Stimulated activated CD4-positive, alpha-beta T cell treated with anti-CD3 and anti-CD28 coated beads, Interleukin-4, amount 100 ng/mL, for 24 hours (primary cell): ENCODE results near the gene TSEN15.
"Not testable (repeated sequence)": the region's sequence is repeated elsewhere in the genome, so short reads cannot be mapped to it uniquely, and the experiment has no call there.

Experiments
- DNase-seq: peaks from one replicate; pipeline ENCODE4 v3.0.0-alpha.2; 2020

The TSEN15 gene

DNA sequence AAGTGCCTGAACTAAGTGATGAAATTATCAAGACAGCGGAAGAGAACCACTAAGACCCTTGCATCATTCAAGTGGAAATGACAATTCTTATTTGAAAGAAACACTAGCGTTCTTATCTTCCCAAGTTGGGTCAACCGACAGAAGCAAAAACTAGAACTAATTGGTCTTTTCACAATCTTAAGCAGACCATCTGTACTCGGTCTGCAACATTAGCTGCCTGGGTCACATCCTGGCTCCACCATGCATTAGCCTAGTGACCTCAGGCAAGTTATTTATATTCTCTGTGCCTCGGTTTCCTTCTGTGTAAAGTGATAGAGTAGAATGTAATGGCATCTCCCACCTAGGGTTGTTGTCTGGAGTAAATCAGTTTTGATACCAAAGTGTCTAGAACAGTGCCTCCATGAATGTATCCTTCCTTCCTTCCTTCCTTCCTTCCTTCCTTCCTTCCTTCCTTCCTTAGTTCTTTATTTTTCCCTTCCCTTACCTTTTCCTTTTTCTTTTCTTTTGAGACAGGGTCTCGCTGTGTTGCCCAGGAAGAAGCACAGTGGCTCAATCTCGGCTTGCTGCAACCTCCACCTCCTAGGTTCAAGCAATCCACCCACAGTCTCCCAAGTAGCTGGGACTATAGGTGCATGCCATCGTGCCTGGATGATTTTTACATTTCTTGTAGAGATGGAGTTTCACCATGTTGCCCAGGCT, 20.0 kb upstream of the TSEN15 start:
- DNase-seq: no peak

- DNase-seq: no peak
These were observed 19.1 kb upstream of the TSEN15 start for GRCh38 chr1:184032306-184032929.

- DNase-seq: no peak
These were observed 18.6 kb upstream of the TSEN15 start for GRCh38 chr1:184032930-184033418.

GRCh38 chr1:184033711-184034167, 17.8 kb upstream of the TSEN15 start:
- no peak for DNase-seq

DNA sequence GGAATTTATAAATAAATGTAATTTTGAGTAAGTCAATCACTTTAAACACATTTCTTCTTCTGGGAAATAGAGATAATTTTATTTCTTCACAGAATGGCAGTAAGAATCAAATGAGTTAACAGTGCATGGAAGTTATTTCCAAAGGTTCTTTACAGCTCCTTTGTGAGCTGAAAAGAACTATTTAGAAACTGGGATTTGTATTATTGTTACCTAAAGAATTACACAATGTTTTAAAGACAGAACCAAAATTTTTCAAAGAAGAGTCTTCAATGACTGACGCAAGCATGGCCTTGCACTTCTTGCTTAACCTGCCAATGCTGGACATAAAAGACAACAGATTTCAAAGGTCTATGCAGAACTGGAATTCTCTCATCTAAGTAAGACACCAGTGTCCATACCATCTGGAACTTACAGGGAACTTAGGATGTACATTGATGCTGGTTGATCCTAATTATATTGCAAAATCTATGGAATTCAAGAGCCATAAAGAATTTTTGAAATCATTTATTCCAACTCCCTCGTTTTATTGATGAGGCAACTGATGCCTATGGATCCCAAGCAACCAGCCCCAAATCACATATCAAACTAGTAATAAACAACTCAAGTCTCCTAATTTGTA, 16.7 kb upstream of the TSEN15 start:
- DNase-seq: no peak

- no peak for DNase-seq
These were observed 15.6 kb upstream of the TSEN15 start for GRCh38 chr1:184035719-184036516.

- DNase-seq: no peak
These were observed 15.0 kb upstream of the TSEN15 start for GRCh38 chr1:184036517-184036949.

- no peak for DNase-seq
These were observed 13.5 kb upstream of the TSEN15 start for GRCh38 chr1:184037849-184038591.

DNA sequence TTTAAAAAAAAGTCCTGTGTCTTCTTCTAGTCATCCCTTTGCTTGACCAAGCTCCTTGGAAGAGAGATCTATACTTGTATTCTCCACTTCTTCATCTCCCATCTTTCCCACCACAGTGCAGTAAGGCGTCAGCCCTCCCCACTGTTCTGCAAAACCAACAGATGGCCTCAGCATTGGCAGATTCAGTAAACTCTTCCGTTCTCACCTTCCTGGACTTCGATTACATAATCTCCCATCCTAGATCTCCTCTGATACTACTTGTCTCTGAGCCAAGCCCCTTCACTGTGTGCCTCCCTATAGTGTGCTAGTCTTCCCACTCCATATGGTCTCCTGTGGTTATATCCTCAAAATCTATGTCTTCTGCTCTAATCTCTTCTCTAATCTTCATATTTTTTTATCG, 12.4 kb upstream of the TSEN15 start:
- DNase-seq: no peak

DNA sequence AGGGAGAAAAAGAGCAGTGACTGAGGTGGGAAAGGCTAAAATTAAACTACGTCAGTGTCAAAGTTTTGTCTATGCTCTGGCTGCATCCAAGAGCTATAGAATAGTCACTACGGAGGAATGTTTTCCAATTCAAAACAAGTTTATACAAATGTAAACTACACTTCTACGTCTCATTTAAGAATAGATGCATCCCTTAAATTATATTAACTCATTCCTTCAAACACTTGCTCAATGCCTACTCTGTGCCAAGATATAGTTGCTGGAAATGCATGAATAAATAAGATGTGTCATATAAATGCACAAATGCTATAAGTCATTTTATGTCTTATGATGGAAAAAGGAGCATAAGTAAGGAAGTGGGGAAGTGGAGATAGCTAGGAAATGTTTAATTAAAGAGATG, 9.8 kb upstream of the TSEN15 start:
- DNase-seq: no peak

- not testable (repeated sequence) for DNase-seq
These were observed 8.2 kb upstream of the TSEN15 start for GRCh38 chr1:184043315-184043714.

- DNase-seq: no peak
These were observed 6.7 kb upstream of the TSEN15 start for GRCh38 chr1:184044603-184045376.

DNA sequence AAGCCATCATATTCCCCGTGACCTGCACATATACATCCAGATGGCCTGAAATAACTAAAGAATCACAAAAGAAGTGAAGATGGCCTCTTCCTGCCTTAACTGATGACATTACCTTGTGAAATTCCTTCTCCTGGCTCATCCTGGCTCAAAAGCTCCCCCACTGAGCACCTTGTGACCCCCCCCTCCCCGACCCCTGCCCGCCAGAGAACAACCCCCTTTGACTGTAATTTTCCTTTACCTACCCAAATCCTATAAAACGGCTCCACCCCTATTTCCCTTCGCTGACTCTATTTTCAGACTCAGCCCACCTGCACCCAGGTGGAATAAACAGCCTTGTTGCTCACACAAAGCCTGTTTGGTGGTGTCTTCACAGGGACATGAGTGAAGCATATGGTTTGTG, 4.0 kb upstream of the TSEN15 start:
- DNase-seq: not testable (repeated sequence)

DNA sequence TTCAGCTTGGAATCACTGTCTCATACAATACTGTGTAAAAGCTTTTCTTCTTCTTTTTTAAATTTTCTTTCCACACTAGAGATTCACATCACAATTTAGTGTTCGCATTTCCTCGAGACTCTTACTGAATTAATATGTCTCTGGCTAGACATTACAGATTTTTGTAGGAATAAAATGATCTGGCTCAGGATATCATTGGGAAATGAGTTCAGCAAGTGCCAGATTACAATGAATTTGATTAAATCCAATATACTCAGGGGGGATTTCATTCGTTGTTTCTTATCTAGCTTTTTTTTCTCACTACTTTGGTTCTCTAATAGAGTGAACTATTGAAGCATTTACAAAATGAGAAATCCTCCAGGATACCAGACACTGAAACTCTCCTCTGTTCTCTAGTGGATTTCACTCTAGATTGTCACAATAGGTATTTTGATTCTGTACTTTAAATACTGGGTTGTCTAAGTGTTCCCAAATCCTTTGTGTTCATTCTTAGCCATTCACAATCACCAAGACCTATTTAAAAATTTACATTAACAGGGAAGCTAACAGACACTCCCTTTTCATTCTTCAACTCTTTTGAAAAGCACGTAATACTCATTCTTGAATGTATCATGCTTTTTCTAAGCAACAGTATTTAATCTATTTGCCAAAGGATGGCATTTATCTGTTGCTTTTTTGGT, 2.8 kb upstream of the TSEN15 start:
- no peak for DNase-seq

- no peak for DNase-seq
These were observed 2.2 kb upstream of the TSEN15 start for GRCh38 chr1:184049291-184049690.

DNA sequence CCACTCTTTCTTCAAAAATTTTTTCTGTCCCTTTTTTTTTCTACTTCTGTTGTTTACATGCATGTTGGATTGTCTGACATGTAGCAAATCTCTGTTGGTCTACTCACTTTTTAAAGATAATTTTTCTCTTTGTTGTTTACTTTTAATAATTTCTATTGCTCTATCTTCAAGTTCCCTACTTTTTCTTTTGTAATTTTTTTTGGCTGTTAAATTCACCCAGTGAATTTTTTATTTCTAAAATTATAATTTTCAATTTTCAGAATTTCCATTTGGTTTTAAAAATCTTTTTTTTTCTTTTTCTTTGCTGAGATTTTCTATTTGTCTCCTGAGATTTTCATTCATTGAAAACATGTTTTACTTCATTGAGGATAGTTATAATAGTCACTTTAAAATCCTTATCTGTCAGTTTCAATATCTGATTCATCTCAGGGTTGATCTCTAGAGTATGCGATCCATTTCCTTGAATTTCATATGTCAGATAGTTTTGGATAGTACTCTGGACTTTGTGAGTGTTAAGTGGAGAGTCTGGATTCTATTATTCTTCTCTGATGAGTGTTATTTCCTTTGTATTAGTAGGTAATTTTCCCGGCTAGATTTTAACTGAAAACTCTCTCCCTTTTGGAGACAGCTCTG, 1.6 kb upstream of the TSEN15 start:
- no peak for DNase-seq

- no peak for DNase-seq
These were observed 894 bp upstream of the TSEN15 start for GRCh38 chr1:184050636-184051035.

DNA sequence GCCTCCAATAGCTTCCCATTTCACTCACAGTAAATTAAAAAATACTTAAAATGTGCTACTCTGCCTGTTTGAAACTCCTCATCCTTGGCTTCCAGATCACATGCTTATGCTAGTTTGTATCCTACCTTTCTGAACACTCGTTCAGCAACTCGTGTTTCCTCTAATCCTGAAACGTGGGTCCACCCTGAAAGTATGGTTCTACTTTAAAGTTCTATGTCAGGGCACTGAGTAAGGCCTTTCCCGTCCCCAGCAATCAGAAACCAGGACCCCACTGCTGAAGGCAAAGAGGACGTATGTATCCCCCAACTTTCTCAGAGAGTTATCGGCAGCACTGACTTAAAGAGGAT, 419 bp upstream of the TSEN15 start:
- no peak for DNase-seq

DNA sequence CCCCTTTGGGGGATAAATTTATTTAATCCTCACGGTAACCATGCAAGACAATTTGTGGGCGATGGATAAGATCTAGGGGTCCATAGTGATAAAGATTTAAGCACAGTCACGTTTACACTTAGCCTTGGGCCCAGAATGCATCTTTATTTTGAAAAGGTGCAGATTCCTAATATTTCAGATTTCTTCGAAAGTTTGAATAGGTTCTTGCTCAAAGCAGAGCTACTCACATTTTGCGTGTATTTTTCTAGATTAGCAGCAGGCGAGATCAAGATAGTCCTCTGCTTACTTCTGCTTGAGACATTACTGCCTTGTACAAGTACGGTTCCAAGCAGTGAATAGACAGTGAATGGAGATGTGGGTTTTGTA, 647 bp downstream of the TSEN15 start:
- no peak for DNase-seq

DNA sequence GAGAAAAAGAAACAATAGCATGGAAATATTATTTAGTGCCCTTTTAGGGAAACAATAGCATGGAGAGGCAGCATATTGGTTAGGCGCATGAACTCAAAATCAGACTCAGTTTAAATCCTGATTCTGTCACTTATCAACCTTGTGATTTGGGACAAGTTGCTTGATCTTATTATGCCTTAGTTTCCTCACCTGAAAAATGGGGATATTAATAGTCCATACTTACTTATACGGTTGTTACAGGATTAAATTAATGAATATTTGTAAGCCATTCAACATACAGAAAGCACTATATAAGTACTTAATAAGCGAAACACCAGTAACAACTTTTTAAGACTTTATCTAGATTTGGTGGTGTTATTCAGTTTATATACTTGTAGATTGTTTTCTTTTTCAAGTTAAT, 1.2 kb downstream of the TSEN15 start:
- no peak for DNase-seq

DNA sequence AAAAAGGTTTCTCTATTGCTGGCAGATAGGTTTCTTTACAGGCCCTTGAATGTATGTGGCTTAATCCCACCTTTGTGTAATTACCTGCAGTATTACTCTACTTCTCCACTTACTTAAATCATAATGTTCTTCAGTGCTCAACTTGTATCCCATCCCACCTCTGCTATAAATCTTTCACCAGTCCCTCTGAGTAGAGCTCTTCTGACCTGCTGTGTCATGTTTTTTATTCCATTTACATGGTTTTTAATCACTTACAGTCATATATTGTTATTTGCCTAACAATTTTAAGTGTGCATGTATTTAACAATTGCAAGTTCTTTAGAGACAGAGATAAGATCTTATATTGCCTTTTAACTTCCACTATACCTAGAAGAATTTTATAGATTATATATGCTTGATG, 2.4 kb downstream of the TSEN15 start:
- no peak for DNase-seq
